Caco-2 (cell line): ENCODE results near the gene GJB1. TPM values are rescaled to one million over a fixed set of nuclear protein-coding genes. Genes with fewer than 3 reads are reported as not detected.

Source experiments
- BruUV-seq: library from RNA; stranded (reverse); fragments of 400-500 nt; replicated peaks from 2 replicates; lab custom pipeline; 2021; lab: Mats Ljungman, UMichigan
- CTCF ChIA-PET: fragments of 300-600 bp; sonication (Branson Sonifier 250); formaldehyde crosslinking; loops from one replicate; lab custom pipeline; 2022; ENCODE audit warnings: antibody characterized with exemption; lab: Charles Lee
- POLR2A ChIA-PET: fragments of 300-600 bp; sonication (Branson Sonifier 250); formaldehyde crosslinking; loops from one replicate; lab custom pipeline; 2022; ENCODE audit warnings: antibody characterized with exemption; lab: Charles Lee
- DNase-seq, 2 experiments: peaks; one replicate each; pipeline versions ENCODE4 v3.0.0 to v3.0.0-alpha.2; 2020 to 2022
- H3K27me3 ChIP-seq: replicated peaks from 2 replicates; pipeline ENCODE4 v1.6.0; 2011; ENCODE audit warnings: low read length; ENCODE audit not compliant: control insufficient read depth, insufficient read depth
- H3K36me3 ChIP-seq: 2 replicates; pipeline ENCODE4 v1.5.1; 2011; ENCODE audit warnings: low read length; ENCODE audit not compliant: control insufficient read depth, insufficient read depth
- H3K4me1 ChIP-seq: fragments of 250-450 bp; sonication (Bioruptor Pico); 2 replicates; pipeline ENCODE4 v1.5.1; 2020; ENCODE audit warnings: mild to moderate bottlenecking
- H3K4me3 ChIP-seq: 2 replicates; pipeline ENCODE4 v1.5.1; 2011; ENCODE audit warnings: low read depth, mild to moderate bottlenecking, control low read depth, low read length
- H3K9me3 ChIP-seq: fragments of 250-450 bp; sonication (Bioruptor Pico); 2 replicates; pipeline ENCODE4 v1.5.1; 2020; ENCODE audit warnings: mild to moderate bottlenecking, moderate library complexity
- H3K27ac Mint-ChIP-seq: one replicate; pipeline ENCODE4 v1.8.0; 2022; ENCODE audit warnings: mixed read lengths; ENCODE audit not compliant: unreplicated experiment
- H3K27me3 Mint-ChIP-seq: one replicate; pipeline ENCODE4 v1.8.0; 2022; ENCODE audit warnings: mixed read lengths; ENCODE audit not compliant: insufficient read depth, unreplicated experiment
- H3K36me3 Mint-ChIP-seq: one replicate; pipeline ENCODE4 v1.8.0; 2022; ENCODE audit warnings: mild to moderate bottlenecking, mixed read lengths; ENCODE audit not compliant: insufficient read depth, unreplicated experiment
- H3K4me1 Mint-ChIP-seq: one replicate; pipeline ENCODE4 v1.8.0; 2022; ENCODE audit warnings: low read depth, mixed read lengths; ENCODE audit not compliant: unreplicated experiment
- H3K4me3 Mint-ChIP-seq: one replicate; pipeline ENCODE4 v1.8.0; 2022; ENCODE audit warnings: mild to moderate bottlenecking, moderate library complexity, mixed read lengths; ENCODE audit not compliant: unreplicated experiment
- H3K9me3 Mint-ChIP-seq: one replicate; pipeline ENCODE4 v1.8.0; 2022; ENCODE audit warnings: mixed read lengths; ENCODE audit not compliant: unreplicated experiment
- intact Hi-C: fragments of 100-400 bp; cut with micrococcal nuclease; formaldehyde crosslinking; loops from one replicate; pipeline ENCODE4 v1.10.0; 2022; ENCODE audit not compliant: unreplicated experiment
- total RNA-seq: library from RNA; stranded (reverse); gene quantifications from 2 replicates; pipeline ENCODE4 v1.2.3, GENCODE V29; 2022
- TF ChIP-seq, protein P1 (sequence below), 2 experiments: fragments of 200-600 bp in 1 of 2; IDR thresholded peaks; 1 replicate in 1 of 2; 2 replicates in 1 of 2; pipeline versions ENCODE4 v1.5.1 to v1.8.0; 2011 to 2022; ENCODE audit warnings: antibody characterized with exemption in 1 of 2, control low read depth in 1 of 2, inconsistent platforms in 1 of 2, low read depth in 1 of 2, low read length in 1 of 2, mild to moderate bottlenecking in 1 of 2, moderate library complexity in 1 of 2; ENCODE audit not compliant: insufficient read depth in 1 of 2, severe bottlenecking in 1 of 2, unreplicated experiment in 1 of 2

GJB1 gene
- total RNA-seq, 1 experiment from 2014 or later = 37.6 TPM

DNA sequence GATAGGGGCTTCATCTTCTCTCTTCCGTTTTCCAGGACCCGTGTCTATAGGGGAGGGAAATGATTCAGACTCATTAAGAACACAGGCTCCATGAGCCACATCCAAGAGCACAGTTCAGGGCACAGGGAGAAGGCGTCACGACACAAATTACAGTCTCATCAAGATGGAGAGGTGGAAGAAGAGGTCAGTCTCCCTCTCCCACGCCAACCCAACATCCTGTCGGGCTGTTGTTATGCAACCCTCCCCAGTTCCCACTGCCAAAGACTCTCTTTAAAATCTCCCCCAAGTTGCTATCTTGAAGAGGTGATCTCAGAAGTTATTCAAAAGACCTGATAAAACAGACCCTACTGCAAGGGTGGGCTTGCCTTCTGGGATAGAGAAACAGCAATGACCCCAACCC is 18.3 kb downstream of the GJB1 start:
- Histone ChIP-seq H3K27me3 (no peaks in the 10 kb centered on the region), H3K9me3 (no peaks in the 10 kb centered on the region), H3K36me3 (no peaks in the 10 kb centered on the region; the same call in 1 of the 2 replicates), H3K4me1 (no peaks in the 10 kb centered on the region), H3K4me3 (no peak overlapping the region)
- Mint-ChIP-seq H3K4me3 (no peak overlapping the region), H3K4me1 (no peaks in the 10 kb centered on the region), H3K27ac (no peak overlapping the region), H3K27me3 (no peaks in the 10 kb centered on the region), H3K36me3 (peaks cover 35% of the 10 kb centered on the region), H3K9me3 (no peaks in the 10 kb centered on the region)
- CTCF ChIA-PET = no interaction called here
- intact Hi-C loops = no loop called here
- POLR2A ChIA-PET = no interaction called here
- TF ChIP-seq, protein P1, sequence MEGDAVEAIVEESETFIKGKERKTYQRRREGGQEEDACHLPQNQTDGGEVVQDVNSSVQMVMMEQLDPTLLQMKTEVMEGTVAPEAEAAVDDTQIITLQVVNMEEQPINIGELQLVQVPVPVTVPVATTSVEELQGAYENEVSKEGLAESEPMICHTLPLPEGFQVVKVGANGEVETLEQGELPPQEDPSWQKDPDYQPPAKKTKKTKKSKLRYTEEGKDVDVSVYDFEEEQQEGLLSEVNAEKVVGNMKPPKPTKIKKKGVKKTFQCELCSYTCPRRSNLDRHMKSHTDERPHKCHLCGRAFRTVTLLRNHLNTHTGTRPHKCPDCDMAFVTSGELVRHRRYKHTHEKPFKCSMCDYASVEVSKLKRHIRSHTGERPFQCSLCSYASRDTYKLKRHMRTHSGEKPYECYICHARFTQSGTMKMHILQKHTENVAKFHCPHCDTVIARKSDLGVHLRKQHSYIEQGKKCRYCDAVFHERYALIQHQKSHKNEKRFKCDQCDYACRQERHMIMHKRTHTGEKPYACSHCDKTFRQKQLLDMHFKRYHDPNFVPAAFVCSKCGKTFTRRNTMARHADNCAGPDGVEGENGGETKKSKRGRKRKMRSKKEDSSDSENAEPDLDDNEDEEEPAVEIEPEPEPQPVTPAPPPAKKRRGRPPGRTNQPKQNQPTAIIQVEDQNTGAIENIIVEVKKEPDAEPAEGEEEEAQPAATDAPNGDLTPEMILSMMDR (IDR thresholded peaks at IDR 0.05; ENCODE audit: insufficient read depth in 1 of 2, low read depth in 1 of 2, low read length in 1 of 2, severe bottlenecking in 1 of 2, unreplicated experiment in 1 of 2) = no peak
- DNase-seq = no peak
- no TSS peak for BruUV-seq

DNA sequence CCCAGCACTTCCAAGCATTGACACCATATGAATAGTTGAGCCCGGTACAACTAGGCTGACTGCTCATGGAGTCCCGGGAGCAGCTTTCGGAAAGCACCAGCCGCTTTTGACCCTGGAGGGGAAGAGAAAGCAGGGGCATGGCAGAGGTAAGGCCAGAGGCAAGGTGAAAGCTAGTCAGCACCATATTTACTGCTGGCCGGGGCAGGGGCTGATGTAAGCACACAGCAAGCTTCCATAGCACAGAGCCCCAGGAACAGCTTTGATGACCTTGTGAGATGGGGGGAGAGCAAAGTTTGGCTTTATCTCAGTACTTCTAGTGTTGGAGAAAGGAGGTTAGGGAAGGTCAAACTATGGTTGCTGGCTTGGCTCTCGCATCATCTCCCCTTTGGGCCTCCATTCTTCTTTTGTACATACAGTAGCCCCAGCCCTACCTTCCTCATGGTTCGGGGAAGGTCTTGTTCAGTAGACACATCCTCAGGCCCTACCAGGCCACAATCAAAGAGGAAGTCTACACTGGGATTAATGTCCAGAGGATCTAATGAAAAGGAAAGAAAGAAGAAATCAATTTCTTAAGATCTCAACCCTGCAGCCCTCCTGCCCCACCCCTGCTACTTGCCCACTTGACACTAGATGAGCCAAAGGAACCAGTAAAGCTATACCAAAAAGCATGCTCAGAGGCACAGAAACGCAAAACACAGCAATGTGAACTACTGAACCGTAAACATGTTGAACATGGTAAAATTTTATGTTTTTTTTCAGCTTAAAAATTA is 21.5 kb downstream of the GJB1 start:
- no peak overlapping the region for H3K4me3 Mint-ChIP-seq

DNA sequence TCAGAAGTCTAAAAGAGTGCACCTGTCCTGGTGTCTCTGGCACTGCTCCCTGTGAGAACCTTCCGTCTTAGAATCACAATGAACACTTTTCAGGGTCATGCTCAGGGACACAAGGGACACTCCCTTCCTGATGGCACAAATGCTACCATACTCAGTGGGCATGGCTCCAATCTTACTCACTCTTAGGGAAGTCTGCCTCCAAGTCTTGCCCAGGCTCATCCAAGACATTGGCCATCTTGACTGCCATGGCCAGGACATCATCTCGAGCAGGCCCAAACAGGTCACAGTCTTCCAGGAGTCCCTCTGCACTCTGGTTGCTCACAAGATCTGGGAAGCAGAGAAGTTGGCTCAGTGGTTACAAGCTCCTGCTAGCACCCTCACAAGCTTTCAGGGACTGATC is 22.1 kb downstream of the GJB1 start:
- TF ChIP-seq, protein P1 (IDR thresholded peaks at IDR 0.05; ENCODE audit: insufficient read depth in 1 of 2, low read depth in 1 of 2, low read length in 1 of 2, severe bottlenecking in 1 of 2, unreplicated experiment in 1 of 2) = no peak
- ChIA-PET CTCF (no interaction called here), POLR2A (no interaction called here)
- Mint-ChIP-seq H3K4me3 (no peak overlapping the region), H3K36me3 (peaks cover 56% of the 10 kb centered on the region), H3K27me3 (no peaks in the 10 kb centered on the region), H3K4me1 (no peaks in the 10 kb centered on the region), H3K9me3 (no peaks in the 10 kb centered on the region), H3K27ac (no peak overlapping the region)
- intact Hi-C loops = no loop called here
- H3K36me3 ChIP-seq = no peaks in the 10 kb centered on the region; the same call in 1 of the 2 replicates
- H3K4me3 ChIP-seq = no peak overlapping the region
- no peaks in the 10 kb centered on the region for H3K27me3 ChIP-seq
- BruUV-seq = no TSS peak
- no peaks in the 10 kb centered on the region for H3K4me1 ChIP-seq
- H3K9me3 ChIP-seq = no peaks in the 10 kb centered on the region
- no peak for DNase-seq

More for the DNA sequence above, 21.5 kb downstream of the GJB1 start:
- intact Hi-C loops = no loop called here
- Histone ChIP-seq H3K36me3 (no peaks in the 10 kb centered on the region; the same call in 1 of the 2 replicates), H3K4me3 (no peak overlapping the region), H3K4me1 (no peaks in the 10 kb centered on the region), H3K9me3 (no peaks in the 10 kb centered on the region), H3K27me3 (no peaks in the 10 kb centered on the region)
- TF ChIP-seq, protein P1 (IDR thresholded peaks at IDR 0.05; ENCODE audit: insufficient read depth in 1 of 2, low read depth in 1 of 2, low read length in 1 of 2, severe bottlenecking in 1 of 2, unreplicated experiment in 1 of 2) = no peak
- no peaks in the 10 kb centered on the region for H3K4me1 Mint-ChIP-seq
- H3K36me3 Mint-ChIP-seq = peaks cover 62% of the 10 kb centered on the region
- H3K27me3 Mint-ChIP-seq = no peaks in the 10 kb centered on the region
- H3K9me3 Mint-ChIP-seq = no peaks in the 10 kb centered on the region
- no peak overlapping the region for H3K27ac Mint-ChIP-seq
- POLR2A ChIA-PET = no interaction called here
- CTCF ChIA-PET = no interaction called here
- DNase-seq = no peak
- no TSS peak for BruUV-seq
